Keratinocyte (primary cell): ENCODE results near the gene MCEMP1. TPM values are rescaled to one million over a fixed set of nuclear protein-coding genes. Genes with fewer than 3 reads are reported as not detected.

Experiments used
- DNase-seq: peaks from one replicate; pipeline ENCODE4 v3.0.0-alpha.2; 2011; ENCODE audit warnings: low read depth, missing footprints, low spot score
- FAIRE-seq: peaks from 2 replicates; lab custom pipeline; 2011; peaks lifted over from hg19 to GRCh38; lab: Jason Lieb, UNC
- H2AFZ ChIP-seq: 2 replicates; pipeline ENCODE4 v1.6.0; 2012; ENCODE audit warnings: low read length, control low read depth, inconsistent platforms; ENCODE audit not compliant: control insufficient read depth
- H3K27ac ChIP-seq: 2 replicates; pipeline ENCODE4 v1.5.1; 2011; ENCODE audit warnings: low read length; ENCODE audit not compliant: control insufficient read depth, insufficient read depth
- H3K27me3 ChIP-seq: 3 replicates; pipeline ENCODE4 v1.6.0; 2011; ENCODE audit warnings: low read length; ENCODE audit not compliant: control insufficient read depth, insufficient read depth; ENCODE audit errors: extremely low read depth
- H3K36me3 ChIP-seq, 2 experiments: 2 replicates in 1 of 2; 3 replicates in 1 of 2; pipeline ENCODE4 v1.5.1; 2011; ENCODE audit warnings: low read length in 2 of 2, mild to moderate bottlenecking in 1 of 2; ENCODE audit not compliant: control insufficient read depth in 2 of 2, insufficient read depth in 2 of 2; ENCODE audit errors: extremely low read depth in 1 of 2
- H3K4me1 ChIP-seq: 3 replicates; pipeline ENCODE4 v1.5.1; 2011; ENCODE audit warnings: low read length; ENCODE audit not compliant: control insufficient read depth, insufficient read depth; ENCODE audit errors: extremely low read depth
- H3K4me2 ChIP-seq: 3 replicates; pipeline ENCODE4 v1.6.0; 2011; ENCODE audit warnings: low read depth, low read length; ENCODE audit not compliant: control insufficient read depth, insufficient read depth; ENCODE audit errors: extremely low read depth
- H3K4me3 ChIP-seq, 3 experiments: fragments of 200-600 bp in 1 of 3; sonication (generic) in 1 of 3; 2 replicates in 2 of 3; 3 replicates in 1 of 3; pipeline ENCODE4 v1.5.1; 2011 to 2016; ENCODE audit warnings: low read length in 3 of 3, mild to moderate bottlenecking in 3 of 3, control low read depth in 2 of 3, inconsistent platforms in 1 of 3, low read depth in 1 of 3, mixed read lengths in 1 of 3, mixed run types in 1 of 3, moderate library complexity in 1 of 3; ENCODE audit not compliant: control insufficient read depth in 2 of 3, insufficient read depth in 2 of 3; ENCODE audit errors: extremely low read depth in 1 of 3
- H3K79me2 ChIP-seq: 2 replicates; pipeline ENCODE4 v1.6.0; 2012; ENCODE audit warnings: low read length; ENCODE audit not compliant: control insufficient read depth, insufficient read depth
- H3K9ac ChIP-seq: 3 replicates; pipeline ENCODE4 v1.6.0; 2011; ENCODE audit warnings: low read length; ENCODE audit not compliant: control insufficient read depth, insufficient read depth; ENCODE audit errors: extremely low read depth
- H3K9me1 ChIP-seq: 3 replicates; pipeline ENCODE4 v1.6.0; 2011; ENCODE audit warnings: low read length; ENCODE audit not compliant: control insufficient read depth, insufficient read depth; ENCODE audit errors: extremely low read depth
- H3K9me3 ChIP-seq: 2 replicates; pipeline ENCODE4 v1.5.1; 2012; ENCODE audit warnings: low read depth, low read length; ENCODE audit not compliant: control insufficient read depth
- H4K20me1 ChIP-seq: 3 replicates; pipeline ENCODE4 v1.6.0; 2011; ENCODE audit warnings: low read length; ENCODE audit not compliant: control insufficient read depth, insufficient read depth; ENCODE audit errors: extremely low read depth
- CTCF ChIP-seq, 3 experiments: IDR thresholded peaks in 1 of 3; conservative IDR thresholded peaks in 1 of 3; optimal IDR thresholded peaks in 1 of 3; 2 replicates in 2 of 3; 3 replicates in 1 of 3; pipeline versions ENCODE3 to v1.5.1; 2011; ENCODE audit warnings: low read length in 3 of 3, mild to moderate bottlenecking in 3 of 3, moderate library complexity in 2 of 3, control low read depth in 1 of 3, inconsistent platforms in 1 of 3; ENCODE audit not compliant: insufficient read depth in 2 of 3; ENCODE audit errors: extremely low read depth in 1 of 3
- EZH2 ChIP-seq: IDR thresholded peaks from one replicate; pipeline ENCODE4 v1.6.1; 2012; ENCODE audit warnings: inconsistent platforms, mild to moderate bottlenecking, low read length, moderate library complexity
- dilution Hi-C: fragments of 300-500 bp; cut with MboI; formaldehyde crosslinking; loops from one replicate; pipeline ENCODE4 v1.7.0; 2020; ENCODE audit warnings: low sequenced_read_pairs; ENCODE audit not compliant: extremely low pct_ligation_motif_present
- polyA plus RNA-seq, 5 experiments: library from polyadenylated mRNA; depleted of rRNA in 3 of 5; stranded (reverse) in 3 of 5; stranded (forward) in 1 of 5; unstranded in 1 of 5; fragments of >200 nt; gene quantifications; 1 replicate in 1 of 5; 2 replicates in 3 of 5; 3 replicates in 1 of 5; pipeline versions ENCODE4 v1.2.1 to v1.2.3, GENCODE V29; 2011 to 2012; ENCODE audit warnings: missing spikeins in 2 of 5, low read depth in 1 of 5, low replicate concordance in 1 of 5

MCEMP1 gene
- polyA plus RNA-seq, 1 donor (not counting 4 experiments of a cell fraction or from before 2014, with no cell fraction given): not detected

- Histone ChIP-seq H3K79me2 (no peaks in the 10 kb centered on the region), H3K27me3 (peaks cover 23% of the 10 kb centered on the region), H3K9me3 (no peaks in the 10 kb centered on the region), H4K20me1 (no peaks in the 10 kb centered on the region), H3K27ac (no peak overlapping the region), H3K4me2 (no peak overlapping the region), H3K9ac (no peak overlapping the region), H3K4me3 (no peak overlapping the region), H3K9me1 (no peaks in the 10 kb centered on the region), H3K4me1 (no peaks in the 10 kb centered on the region), H2AFZ (no peak overlapping the region), H3K36me3 (no peaks in the 10 kb centered on the region)
- dilution Hi-C loops: no loop called here
- FAIRE-seq (no peak), DNase-seq (no peak)
- TF ChIP-seq EZH2 (no peak), CTCF (optimal IDR thresholded peaks at IDR 0.05 in 1 of 3, IDR thresholded peaks at IDR 0.05 in 1 of 3, conservative IDR thresholded peaks at IDR 0.05 in 1 of 3; ENCODE audit: extremely low read depth in 1 of 3, insufficient read depth in 2 of 3, low read length in 3 of 3) (no peak)
These were observed 6.6 kb upstream of the MCEMP1 start for GRCh38 chr19:7670150-7670783.

GRCh38 chr19:7670790-7671189 is 6.1 kb upstream of the MCEMP1 start:
- Histone ChIP-seq H3K9me3 (no peaks in the 10 kb centered on the region), H3K9me1 (no peaks in the 10 kb centered on the region), H3K4me2 (no peak overlapping the region), H2AFZ (no peak overlapping the region), H3K9ac (no peak overlapping the region), H3K36me3 (no peaks in the 10 kb centered on the region), H3K27me3 (peaks cover 23% of the 10 kb centered on the region), H3K4me3 (no peak overlapping the region), H3K79me2 (no peaks in the 10 kb centered on the region), H4K20me1 (no peaks in the 10 kb centered on the region), H3K4me1 (no peaks in the 10 kb centered on the region), H3K27ac (no peak overlapping the region)
- dilution Hi-C loops: no loop called here
- no peak for TF ChIP-seq EZH2
- TF ChIP-seq CTCF (optimal IDR thresholded peaks at IDR 0.05 in 1 of 3, IDR thresholded peaks at IDR 0.05 in 1 of 3, conservative IDR thresholded peaks at IDR 0.05 in 1 of 3; ENCODE audit: extremely low read depth in 1 of 3, insufficient read depth in 2 of 3, low read length in 3 of 3): no peak
- DNase-seq (no peak), FAIRE-seq (no peak)
